ENCODE data around the gene MKI67. TPM values are rescaled to one million over a fixed set of nuclear protein-coding genes. Genes with fewer than 3 reads are reported as not detected.

The MKI67 gene
- total and polyA plus RNA-seq, 2 of the 4 experiments (the other 2 are of a cell fraction): 13.5 to 36.4 TPM

- no peak overlapping the region for H3K9ac ChIP-seq (ENCODE audit: low read depth, low read length)
- H2AK9ac ChIP-seq (replicated peaks; ENCODE audit: low read depth, low read length, poor library complexity): no peak overlapping the region
- in situ Hi-C loops (cut with MboI; ENCODE audit: low sequenced_read_pairs) (no loop called here), intact Hi-C loops (cut with micrococcal nuclease) (no loop called here), dilution Hi-C loops (cut with HindIII; ENCODE audit: low sequenced_read_pairs, unreplicated experiment) (no loop called here)
- H3K4me3 ChIP-seq (ENCODE audit: insufficient read depth, low read depth, low read length): no peak overlapping the region
- no peak overlapping the region for H2AFZ ChIP-seq (replicated peaks; ENCODE audit: low read length, poor library complexity)
- no peak overlapping the region for H3K27ac ChIP-seq (ENCODE audit: insufficient read depth, low read length)
- H4K8ac ChIP-seq (ENCODE audit: low read depth in 2 of 2, low read length in 2 of 2): no peak overlapping the region
- DNase-seq: no peak
- H3K23ac ChIP-seq (ENCODE audit: low read depth, low read length): no peak overlapping the region
- no peak overlapping the region for H4K91ac ChIP-seq (ENCODE audit: insufficient read depth, low read depth, low read length)
- no peaks in the 10 kb centered on the region for H4K20me1 ChIP-seq (ENCODE audit: insufficient read depth, low read length)
- no peak overlapping the region for H2BK120ac ChIP-seq (ENCODE audit: low read depth, low read length)
- no peaks in the 10 kb centered on the region for H3K27me3 ChIP-seq (ENCODE audit: control insufficient read depth, insufficient read depth, low read length)
- ChIA-PET POLR2A (ENCODE audit: unreplicated experiment) (no interaction called here), CTCF (no interaction called here)
- H3K9me1 ChIP-seq (ENCODE audit: insufficient read depth, low read length): no peaks in the 10 kb centered on the region
- peaks cover 4% of the 10 kb centered on the region; the same call in 1 of the 2 replicates for H3K4me1 ChIP-seq (ENCODE audit: control insufficient read depth, insufficient read depth, low read length)
- no peaks in the 10 kb centered on the region for H3K9me3 ChIP-seq (ENCODE audit: control insufficient read depth, insufficient read depth, low read length)
- no peaks in the 10 kb centered on the region for H3K36me3 ChIP-seq (ENCODE audit: control insufficient read depth, insufficient read depth, low read length)
- no peak overlapping the region for H2BK15ac ChIP-seq (ENCODE audit: low read depth, low read length)
- no peak overlapping the region for H2AK5ac ChIP-seq (ENCODE audit: low read depth, low read length)
- H3K4ac ChIP-seq (ENCODE audit: low read depth, low read length): no peak overlapping the region
- H3K79me1 ChIP-seq (ENCODE audit: low read depth in 1 of 2, low read length in 2 of 2): no peaks in the 10 kb centered on the region
- H3K4me2 ChIP-seq (ENCODE audit: low read depth, low read length): no peak overlapping the region
- TF ChIP-seq NFE2L2 (IDR thresholded peaks at IDR 0.05; ENCODE audit: low read depth, low read length) (no peak), RCOR1 (IDR thresholded peaks at IDR 0.05; ENCODE audit: insufficient replicate concordance, low read length) (no peak), CTCF (conservative IDR thresholded peaks at IDR 0.05; ENCODE audit: low read depth, low read length) (no peak), SMC3 (IDR thresholded peaks at IDR 0.05; ENCODE audit: low read depth, low read length) (no peak), POLR2A (IDR thresholded peaks at IDR 0.05; ENCODE audit: low read depth, low read length) (no peak), CHD1 (IDR thresholded peaks at IDR 0.05; ENCODE audit: low read depth, low read length) (no peak)
- no peak overlapping the region for H3K56ac ChIP-seq (ENCODE audit: extremely low read depth, insufficient read depth, low read length)
- H2BK5ac ChIP-seq (ENCODE audit: low read depth, low read length, poor library complexity, severe bottlenecking): no peak overlapping the region
- no peak overlapping the region for H3K14ac ChIP-seq (replicated peaks; ENCODE audit: low read depth, low read length)
- no peak overlapping the region for H2BK20ac ChIP-seq (ENCODE audit: low read depth, low read length)
- H3K18ac ChIP-seq (ENCODE audit: low read depth, low read length): no peak overlapping the region
- no peak overlapping the region for H4K5ac ChIP-seq (ENCODE audit: low read depth, low read length)
- no peak for ATAC-seq (ENCODE audit: low read depth)
- no TSS peak for BruUV-seq (replicated peaks)
- WGBS, 2 experiments (ENCODE audit: extremely low coverage in 2 of 2, insufficient read length in 1 of 2): 60% methylated on average over 1 of the region's 5 CpGs; no CpG with 5 or more reads in 1 of the 2 experiments
These were observed 74.7 kb downstream of the MKI67 start for GRCh38 chr10:128051548-128051947.
